Body of pancreas (tissue), 4 donors: Measurements from ENCODE around the gene DSTN.

Experiments
- CTCF ChIP-seq, 7 experiments: fragments of 450-650 bp in 4 of 7; fragments of 200-600 bp in 3 of 7; sonication (generic) in 3 of 7; IDR thresholded peaks; one replicate each; pipeline ENCODE4 v1.5.1; 2016 to 2019; ENCODE audit warnings: antibody characterized with exemption in 7 of 7
- POLR2A ChIP-seq, 3 donors: fragments of 450-650 bp; IDR thresholded peaks; one replicate each; pipeline ENCODE4 v1.6.1; 2016; ENCODE audit warnings: antibody characterized with exemption in 3 of 3, mild to moderate bottlenecking in 2 of 3

- no peak for TF ChIP-seq POLR2A (IDR thresholded peaks at IDR 0.05)
- TF ChIP-seq CTCF (IDR thresholded peaks at IDR 0.05), result no peak
These were observed 26.0 kb downstream of the DSTN start for GRCh38 chr20:17595856-17596255.
